Measurements from ENCODE around the gene GPX2. TPM values are rescaled to one million over a fixed set of nuclear protein-coding genes. Genes with fewer than 3 reads are reported as not detected.

Gene GPX2
- total RNA-seq, 4 donors from 2014 or later = 1.9 to 37.6 (median 21.0) TPM

GRCh38 chr14:64958201-64958600, 15.7 kb upstream of the GPX2 start:
- no peak overlapping the region for H3K4me3 ChIP-seq (ENCODE audit: low read depth, poor library complexity, severe bottlenecking)
- WGBS, 2 donors = 89 to 92% methylated on average over 2 of the region's 2 CpGs
- intact Hi-C loops (cut with DNase I; ENCODE audit: low total_unique reads) = no loop called here
- TF ChIP-seq CTCF (IDR thresholded peaks at IDR 0.05) (no peak), POLR2A (IDR thresholded peaks at IDR 0.05) (no peak)
- no peak for DNase-seq (ENCODE audit: low spot score in 2 of 2)

- WGBS, 2 donors = 70 to 86% methylated on average over 8 of the region's 8 CpGs
These were observed 14.3 kb upstream of the GPX2 start for GRCh38 chr14:64956697-64957406.

GRCh38 chr14:64955297-64955696, 12.8 kb upstream of the GPX2 start:
- intact Hi-C loops (cut with DNase I; ENCODE audit: low total_unique reads) = no loop called here
- 83 to 87% methylated on average over 6 of the region's 6 CpGs for WGBS, 2 donors
- H3K4me3 ChIP-seq (ENCODE audit: low read depth, poor library complexity, severe bottlenecking) = no peak overlapping the region
- TF ChIP-seq POLR2A (IDR thresholded peaks at IDR 0.05) = no peak
- TF ChIP-seq CTCF (IDR thresholded peaks at IDR 0.05) = no peak
- DNase-seq (ENCODE audit: low spot score in 2 of 2) = peak in 1 of 2 donors; percentile 77

More at GRCh38 chr14:64956697-64957406, 14.3 kb upstream of the GPX2 start:
- intact Hi-C loops (cut with DNase I; ENCODE audit: low total_unique reads) = no loop called here
- TF ChIP-seq POLR2A (IDR thresholded peaks at IDR 0.05) (no peak), CTCF (IDR thresholded peaks at IDR 0.05) (no peak)
- no peak overlapping the region for H3K4me3 ChIP-seq (ENCODE audit: low read depth, poor library complexity, severe bottlenecking)
- DNase-seq (ENCODE audit: low spot score in 2 of 2) = peak in 1 of 2 donors; percentile 68

- TF ChIP-seq POLR2A (IDR thresholded peaks at IDR 0.05) (no peak), CTCF (IDR thresholded peaks at IDR 0.05) (no peak)
- intact Hi-C loops (cut with DNase I; ENCODE audit: low total_unique reads) = no loop called here
- H3K4me3 ChIP-seq (ENCODE audit: low read depth, poor library complexity, severe bottlenecking) = no peak overlapping the region
- DNase-seq (ENCODE audit: low spot score in 2 of 2) = peak in 1 of 2 donors; percentile 56
- WGBS, 2 donors = 86 to 96% methylated on average over 9 of the region's 9 CpGs
These were observed 12.1 kb upstream of the GPX2 start for GRCh38 chr14:64954491-64955240.

DNA sequence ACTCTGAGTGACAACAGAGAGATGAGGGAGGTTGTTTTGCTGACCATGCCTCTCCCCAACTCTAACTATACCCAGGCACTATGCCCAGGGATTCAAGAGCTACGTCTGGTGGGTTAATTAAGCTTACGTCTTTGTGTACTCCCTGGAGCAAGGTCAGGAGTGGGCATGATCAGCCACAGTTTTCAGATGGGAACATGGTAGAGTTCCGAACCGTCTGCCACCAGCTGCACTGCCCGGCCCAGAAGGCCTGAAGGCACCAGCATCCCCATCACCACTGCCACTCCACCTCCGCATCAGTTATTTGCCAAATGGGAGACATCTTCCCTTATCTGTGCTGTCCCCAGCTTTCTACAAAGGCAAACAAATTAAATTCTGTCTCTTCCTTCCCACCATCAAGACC, 11.1 kb upstream of the GPX2 start:
- 87 to 93% methylated on average over 6 of the region's 6 CpGs for WGBS, 2 donors
- intact Hi-C loops (cut with DNase I; ENCODE audit: low total_unique reads) = no loop called here

More for the DNA sequence above, 11.1 kb upstream of the GPX2 start:
- no peak overlapping the region for H3K4me3 ChIP-seq (ENCODE audit: low read depth, poor library complexity, severe bottlenecking)
- DNase-seq (ENCODE audit: low spot score in 2 of 2) = peak in 1 of 2 donors; percentile 68
- TF ChIP-seq POLR2A (IDR thresholded peaks at IDR 0.05) = no peak
- no peak for TF ChIP-seq CTCF (IDR thresholded peaks at IDR 0.05)
